GM19043 (cell line): ENCODE measurements around the gene TBCD.

Source experiments
- ATAC-seq: cut with Tn5 transposase; IDR thresholded peaks from one replicate; pipeline ENCODE4 v1.9.1; 2021; ENCODE audit warnings: low read depth; ENCODE audit not compliant: unreplicated experiment

The TBCD gene

DNA sequence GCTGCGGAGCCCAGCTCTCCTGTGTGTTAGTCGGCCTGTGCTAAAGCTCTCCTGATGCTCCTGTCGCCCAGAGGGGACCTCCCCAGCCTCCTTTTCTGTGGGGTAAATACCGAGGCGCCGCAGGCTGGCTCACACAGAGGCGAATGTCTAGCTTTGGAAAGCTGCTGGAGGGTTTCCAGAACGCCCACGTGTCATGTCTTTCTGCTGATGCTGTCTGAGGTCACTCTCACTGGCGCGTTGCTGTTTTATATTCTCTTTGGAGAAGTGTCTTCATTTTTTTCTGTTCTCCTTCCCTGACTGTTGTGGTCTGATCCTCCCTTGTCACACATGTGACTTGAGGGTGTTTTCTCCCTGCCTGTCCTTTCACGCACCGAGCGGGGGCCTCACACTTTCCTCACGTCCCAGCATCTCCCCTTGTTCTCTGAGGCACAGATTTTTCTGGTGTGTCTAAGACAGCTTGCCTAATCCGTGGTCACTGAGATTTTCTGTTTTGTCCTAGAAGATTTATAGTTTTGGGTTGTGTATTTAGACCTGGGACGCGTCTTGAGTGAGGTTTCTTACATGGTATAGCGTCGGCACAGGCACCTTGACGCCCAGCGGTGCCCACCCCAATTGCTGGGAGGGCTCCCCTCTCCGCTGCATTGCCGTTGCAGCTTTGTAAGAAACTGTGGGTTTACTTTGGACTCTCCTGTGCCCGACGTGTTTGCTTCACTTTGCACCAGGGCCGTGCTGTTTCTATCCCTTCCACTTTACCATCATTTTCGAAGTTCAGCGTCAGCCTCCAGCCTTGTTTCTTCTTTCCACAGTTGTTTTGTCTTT, 180.0 kb downstream of the TBCD start:
- ATAC-seq: no peak

DNA sequence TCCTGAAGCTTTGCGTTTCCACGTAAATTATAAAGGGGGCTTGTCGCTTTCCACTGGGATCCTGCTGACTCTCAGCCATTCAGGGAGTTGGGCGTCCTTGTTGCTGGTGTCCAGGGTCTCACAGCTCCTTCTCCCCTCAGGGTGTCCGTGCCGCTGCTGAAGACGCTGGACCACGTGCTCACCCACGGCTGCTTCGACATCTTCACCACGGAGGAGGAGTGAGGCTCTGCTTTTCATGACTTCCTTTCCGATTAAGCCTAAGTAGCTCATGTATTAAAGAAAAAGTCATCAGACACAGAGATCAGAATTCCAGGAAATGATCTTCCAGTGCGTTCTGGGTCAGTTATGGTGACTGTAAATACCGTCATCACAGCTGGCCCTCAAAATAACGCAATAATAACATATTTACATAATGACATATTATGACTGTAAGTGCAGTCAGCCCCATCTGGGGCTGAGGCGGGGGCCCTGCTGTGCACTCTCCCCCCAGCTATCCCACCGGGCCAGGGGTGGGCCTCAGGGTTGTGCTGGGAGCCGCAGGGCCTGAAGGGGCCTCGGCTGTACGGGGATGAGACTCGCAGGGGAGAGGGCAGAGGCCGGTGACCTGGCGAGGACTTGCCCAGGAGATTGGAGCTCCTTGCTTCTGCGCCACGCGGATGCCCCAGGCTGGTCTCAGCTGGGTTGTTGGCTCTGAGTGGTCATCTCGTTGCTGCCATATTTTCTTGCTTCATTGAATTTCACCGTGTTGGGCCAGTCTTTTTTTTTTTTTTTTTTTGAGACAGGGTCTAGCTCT, 180.8 kb downstream of the TBCD start:
- no peak for ATAC-seq

DNA sequence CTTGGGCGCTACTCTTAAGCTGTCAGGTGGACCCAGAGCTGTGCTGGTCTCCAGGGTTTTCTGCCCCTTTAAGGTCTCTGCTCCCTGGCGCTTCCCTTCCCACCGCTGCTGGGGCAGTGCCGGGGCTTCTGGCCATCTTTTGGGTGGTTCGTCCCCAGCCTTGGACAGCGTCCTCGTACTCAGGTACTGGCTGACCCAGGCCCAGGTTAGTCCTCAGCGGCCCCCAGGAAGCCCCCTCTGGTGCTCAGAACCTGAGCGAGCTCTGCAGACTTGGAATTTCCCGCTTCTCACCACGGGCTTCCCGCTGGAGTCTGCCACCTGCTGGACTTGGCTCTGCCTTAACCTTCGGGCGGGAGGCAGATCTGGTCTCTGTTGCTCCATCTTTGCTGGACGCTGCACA, 182.0 kb downstream of the TBCD start:
- ATAC-seq: no peak

GRCh38 chr17:82935966-82936767, 184.3 kb downstream of the TBCD start:
- ATAC-seq: no peak

GRCh38 chr17:82936768-82937171, 184.9 kb downstream of the TBCD start:
- no peak for ATAC-seq

DNA sequence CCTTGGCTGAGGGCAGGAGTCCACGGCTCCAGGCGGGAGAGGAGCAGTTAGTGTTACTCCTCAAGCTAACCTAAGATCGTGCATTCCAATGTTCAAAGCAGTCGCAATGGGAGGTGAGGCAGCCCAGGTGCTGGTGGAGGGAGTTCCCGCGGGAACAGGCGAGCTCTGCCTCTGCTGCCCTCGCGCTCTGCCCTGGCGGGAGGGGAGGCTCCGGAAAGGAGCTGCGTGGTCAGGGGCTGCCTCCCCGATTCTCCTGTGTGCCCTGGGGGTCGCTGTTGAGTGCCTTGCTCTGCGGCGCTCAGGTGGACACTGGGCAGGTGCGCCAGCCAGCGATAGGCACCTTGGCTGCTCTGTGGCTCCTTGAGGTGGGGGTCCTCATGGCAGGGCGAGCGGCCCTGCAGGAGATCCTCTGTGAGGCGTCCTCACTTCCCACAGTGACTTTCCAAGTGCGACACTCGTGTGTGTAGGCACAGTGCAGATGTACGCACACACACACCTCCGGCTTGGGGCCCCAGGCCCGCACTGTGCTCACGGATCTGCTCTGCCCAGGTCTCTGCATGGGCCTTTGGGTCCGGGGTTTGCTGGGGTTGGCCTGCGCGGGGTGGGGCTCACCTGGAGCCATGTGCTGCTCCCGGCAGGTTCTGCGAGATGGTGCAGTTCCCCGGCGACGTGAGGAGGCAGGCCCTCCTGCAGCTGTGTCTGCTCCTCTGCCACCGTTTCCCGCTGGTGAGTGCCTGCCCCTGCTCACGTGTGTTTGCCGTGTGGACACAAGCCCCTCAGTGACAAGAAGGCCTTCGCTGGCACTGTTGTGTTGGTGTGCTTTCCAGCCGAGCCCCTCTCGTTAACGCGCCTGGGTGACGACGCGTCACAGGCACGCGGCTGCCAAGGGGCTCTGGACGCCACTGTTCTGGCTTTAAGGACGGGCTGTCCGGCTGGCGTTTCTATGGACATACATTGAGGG, 185.8 kb downstream of the TBCD start:
- no peak for ATAC-seq

GRCh38 chr17:82938486-82938872, 186.6 kb downstream of the TBCD start:
- no peak for ATAC-seq

DNA sequence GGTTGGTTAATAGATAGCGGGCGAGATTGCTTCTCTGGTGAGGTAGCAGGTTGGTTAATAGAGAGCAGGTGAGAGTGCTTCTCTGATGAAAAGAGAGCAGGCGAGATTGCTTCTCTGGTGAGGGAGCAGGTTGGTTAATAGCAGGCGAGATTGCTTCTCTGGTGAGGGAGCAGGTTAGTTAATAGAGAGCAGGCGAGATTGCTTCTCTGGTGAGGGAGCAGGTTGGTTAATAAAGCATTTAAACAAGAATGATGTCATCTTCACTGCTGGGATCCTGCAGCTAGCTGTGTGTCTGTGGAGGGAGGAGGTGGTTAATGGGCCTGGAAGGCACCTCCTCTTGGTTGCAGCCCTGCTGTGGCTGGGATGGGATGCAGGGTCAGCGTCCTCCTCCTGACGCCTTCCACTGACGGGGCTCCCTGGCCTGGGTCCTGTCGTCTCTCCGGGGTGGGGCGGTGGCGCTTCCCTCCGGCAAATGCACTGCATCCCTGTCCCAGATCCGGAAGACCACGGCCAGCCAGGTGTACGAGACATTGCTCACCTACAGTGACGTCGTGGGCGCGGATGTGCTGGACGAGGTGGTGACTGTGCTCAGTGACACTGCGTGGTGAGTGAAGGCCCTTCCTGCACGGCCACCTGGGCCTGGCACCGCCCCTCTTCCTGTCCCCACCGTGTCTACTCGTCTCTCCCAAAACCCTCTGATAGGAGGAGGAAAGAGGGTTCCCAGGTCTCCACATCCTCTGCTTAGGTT, 187.2 kb downstream of the TBCD start:
- no peak for ATAC-seq

- no peak for ATAC-seq
Observed at GRCh38 chr17:82939621-82940135, 187.8 kb downstream of the TBCD start.

GRCh38 chr17:82940226-82941020, 188.6 kb downstream of the TBCD start:
- no peak for ATAC-seq

DNA sequence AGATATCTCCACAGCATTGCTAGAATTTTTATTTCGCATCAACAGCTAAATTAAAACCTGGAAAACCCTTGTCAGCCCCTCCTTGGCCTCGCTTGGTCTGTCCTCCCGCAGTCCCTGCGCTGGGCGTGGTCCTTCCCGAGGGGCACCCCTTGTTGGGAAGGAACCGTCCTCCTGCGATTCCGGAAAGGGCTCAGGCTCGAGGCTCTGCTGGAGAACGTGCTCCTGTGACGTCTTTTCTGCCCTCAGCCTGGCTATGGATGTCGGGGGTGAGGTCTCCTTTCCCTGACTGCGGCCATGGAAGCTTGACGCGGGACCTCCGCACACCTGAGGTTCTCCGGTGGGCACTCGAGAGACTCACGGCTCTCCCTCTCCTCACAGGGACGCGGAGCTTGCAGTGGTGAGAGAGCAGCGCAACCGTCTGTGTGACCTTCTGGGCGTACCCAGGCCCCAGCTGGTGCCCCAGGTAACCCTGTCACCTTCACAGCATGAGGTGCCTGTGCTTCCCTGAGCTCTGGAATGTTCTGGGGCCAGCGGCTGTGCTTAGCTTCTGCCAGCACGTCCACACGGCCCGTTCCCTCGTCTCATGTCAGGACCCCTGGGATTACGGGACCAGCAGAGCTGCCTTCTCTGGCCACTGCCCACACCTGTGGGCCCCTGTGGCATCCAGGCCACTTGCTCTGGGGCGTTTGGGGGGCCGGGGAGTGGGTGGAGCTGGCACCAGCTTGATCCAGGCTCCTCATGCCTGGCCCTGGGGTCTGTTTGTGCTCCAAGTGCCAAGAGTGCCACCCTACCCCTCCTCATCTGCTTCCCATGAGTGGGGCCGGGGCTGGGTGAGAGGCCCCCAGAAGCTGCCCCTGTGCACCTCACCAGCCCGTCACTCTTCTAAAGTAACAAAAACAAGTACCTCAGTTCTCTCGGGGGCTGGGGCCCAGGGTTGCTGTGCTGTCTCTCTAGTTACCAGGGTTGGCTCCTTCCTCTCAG, 189.4 kb downstream of the TBCD start:
- ATAC-seq: no peak

- no peak for ATAC-seq
Observed at GRCh38 chr17:82942166-82943130, 190.6 kb downstream of the TBCD start.

GRCh38 chr17:82943339-82943738, 191.5 kb downstream of the TBCD start:
- no peak for ATAC-seq

DNA sequence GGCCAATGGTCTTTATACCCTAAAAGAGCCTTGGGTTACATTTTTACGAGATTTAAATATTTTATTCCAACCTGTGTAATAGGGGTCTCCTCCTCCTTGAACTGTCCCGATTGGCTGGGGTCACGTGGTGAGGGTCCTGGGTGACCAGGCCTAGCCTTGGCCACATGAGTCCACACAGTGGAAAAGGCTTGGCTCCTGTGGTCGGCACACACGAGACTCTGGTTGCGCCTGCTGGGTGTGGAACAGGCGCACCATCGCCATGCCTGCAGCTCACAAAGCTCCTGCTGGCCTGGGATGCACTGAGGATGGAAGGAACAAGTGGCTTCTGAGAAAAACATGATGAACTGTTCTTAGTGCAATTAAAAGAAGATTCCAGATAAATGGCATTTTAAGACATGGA, 191.9 kb downstream of the TBCD start:
- no peak for ATAC-seq

- no peak for ATAC-seq
Observed at GRCh38 chr17:82944990-82945389, 193.1 kb downstream of the TBCD start.

GRCh38 chr17:82946081-82946480, 194.2 kb downstream of the TBCD start:
- ATAC-seq: no peak
